Islet precursor cell (in vitro differentiated cells): ENCODE measurements around the gene HNF4A.
"Not testable (repeated sequence)": the region's sequence is repeated elsewhere in the genome, so short reads cannot be mapped to it uniquely, and the experiment has no call there.

Experiments
- DNase-seq: peaks from one replicate; pipeline ENCODE4 v3.0.0-alpha.2; 2018

HNF4A gene

DNA sequence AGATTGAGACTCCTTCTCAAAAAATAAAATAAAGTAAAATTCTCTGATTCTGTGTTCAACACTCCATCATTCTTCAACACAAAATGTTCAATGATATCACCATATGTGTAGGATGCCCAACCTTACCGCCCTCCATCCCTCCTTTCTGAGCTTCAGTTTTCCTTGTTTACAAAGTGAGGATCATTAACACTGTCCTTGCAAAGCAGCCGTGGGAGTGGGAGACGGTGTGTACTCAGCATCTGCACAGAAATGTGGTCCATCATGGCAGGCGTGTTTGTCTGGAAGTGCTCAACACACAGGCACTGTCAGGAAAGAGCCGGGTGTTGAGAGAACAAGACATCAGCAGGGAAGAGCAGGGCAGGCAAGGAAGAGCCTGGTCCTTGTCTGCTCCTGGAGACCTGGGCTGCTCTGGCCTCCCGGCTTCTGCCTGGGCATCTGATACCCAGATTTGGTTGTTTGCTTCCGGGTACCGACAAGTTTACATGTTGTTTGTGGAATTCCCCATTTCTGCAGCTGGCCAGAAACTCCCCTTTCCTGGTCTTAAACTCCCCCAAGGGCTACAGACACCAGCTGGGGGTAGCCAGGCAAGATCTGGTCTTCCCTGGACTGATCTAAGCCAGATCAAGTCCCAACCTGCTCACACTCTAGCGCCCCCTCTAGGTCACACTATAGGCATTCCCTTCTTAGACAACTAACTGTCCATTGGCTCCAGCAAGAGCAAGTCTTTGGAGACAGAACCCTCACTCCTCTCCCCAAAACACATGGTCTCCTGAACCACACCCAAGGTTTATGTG is 93.5 kb downstream of the HNF4A start:
- no peak for DNase-seq

DNA sequence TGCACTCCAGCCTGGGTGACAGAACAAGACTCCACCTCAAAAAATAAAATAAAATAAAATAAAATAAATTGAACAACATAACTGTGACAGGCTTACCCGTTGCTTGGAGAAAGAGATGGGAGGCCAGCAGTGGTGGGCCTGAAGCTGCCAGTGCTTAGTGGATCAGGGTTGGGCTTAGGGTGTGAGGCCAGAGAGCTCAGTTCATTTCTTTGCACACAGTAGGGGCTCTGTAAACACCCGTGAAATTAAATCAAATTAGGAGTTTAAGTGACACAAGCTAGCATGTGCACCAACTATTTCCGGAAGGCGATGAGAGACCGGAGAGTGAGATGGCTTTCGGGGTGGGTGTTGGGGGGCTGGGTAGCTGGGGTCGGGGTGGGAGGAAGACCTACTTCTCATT is 94.4 kb downstream of the HNF4A start:
- no peak for DNase-seq

DNA sequence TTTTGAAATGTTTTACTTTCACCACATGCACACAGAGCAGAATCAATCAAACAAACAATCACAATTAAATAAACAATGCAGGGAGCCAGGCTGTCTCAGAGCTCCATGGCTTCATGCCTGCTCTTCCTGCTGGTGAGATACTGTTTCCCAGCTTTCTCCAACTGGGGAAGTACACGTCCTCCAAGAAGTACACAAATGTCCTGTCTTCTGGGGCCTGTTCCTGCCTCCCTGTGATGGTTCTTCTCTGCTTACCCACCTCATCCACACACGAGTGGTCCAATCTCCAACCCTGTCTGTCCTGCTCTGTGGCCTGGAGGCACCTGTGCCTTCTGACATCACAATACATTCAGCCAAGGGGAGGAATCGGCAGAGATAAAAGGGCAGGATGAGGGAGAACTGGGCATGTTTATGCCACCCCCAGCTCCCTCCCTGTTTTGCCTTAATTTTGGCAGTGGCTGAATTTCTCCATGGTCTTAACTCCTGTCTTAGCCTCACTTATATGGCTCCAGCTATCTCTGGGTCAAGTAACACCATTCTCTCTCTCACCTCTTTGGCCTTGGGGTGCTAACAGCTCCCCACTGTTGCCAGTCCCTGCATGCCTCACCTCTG is 94.9 kb downstream of the HNF4A start:
- DNase-seq = no peak

DNA sequence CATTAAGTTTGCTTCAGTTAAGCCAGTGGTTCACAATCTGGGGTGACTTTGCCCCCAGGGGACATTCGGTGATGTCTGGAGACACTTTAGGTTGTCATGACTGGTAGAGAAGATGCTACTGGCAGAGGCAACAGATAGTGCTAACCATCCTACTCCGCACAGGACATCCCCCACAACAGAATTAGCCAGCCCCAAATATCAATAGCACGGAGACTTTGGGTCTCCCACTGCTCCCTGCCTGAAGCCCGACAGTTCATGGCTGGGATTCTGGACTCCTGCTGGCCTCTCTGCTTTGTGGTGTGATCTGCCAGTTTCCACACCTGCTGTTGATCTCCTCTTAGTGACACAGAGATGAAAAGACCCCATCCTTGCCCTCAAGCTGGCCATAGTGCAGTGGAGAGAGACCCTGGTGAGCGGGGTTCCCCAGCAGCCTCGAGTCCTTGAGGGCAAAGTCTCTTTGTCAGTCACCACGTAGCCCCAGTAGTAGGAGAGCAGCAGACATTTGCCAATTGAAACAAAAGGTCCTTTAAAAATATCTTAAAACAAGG is 95.5 kb downstream of the HNF4A start:
- DNase-seq = no peak

DNA sequence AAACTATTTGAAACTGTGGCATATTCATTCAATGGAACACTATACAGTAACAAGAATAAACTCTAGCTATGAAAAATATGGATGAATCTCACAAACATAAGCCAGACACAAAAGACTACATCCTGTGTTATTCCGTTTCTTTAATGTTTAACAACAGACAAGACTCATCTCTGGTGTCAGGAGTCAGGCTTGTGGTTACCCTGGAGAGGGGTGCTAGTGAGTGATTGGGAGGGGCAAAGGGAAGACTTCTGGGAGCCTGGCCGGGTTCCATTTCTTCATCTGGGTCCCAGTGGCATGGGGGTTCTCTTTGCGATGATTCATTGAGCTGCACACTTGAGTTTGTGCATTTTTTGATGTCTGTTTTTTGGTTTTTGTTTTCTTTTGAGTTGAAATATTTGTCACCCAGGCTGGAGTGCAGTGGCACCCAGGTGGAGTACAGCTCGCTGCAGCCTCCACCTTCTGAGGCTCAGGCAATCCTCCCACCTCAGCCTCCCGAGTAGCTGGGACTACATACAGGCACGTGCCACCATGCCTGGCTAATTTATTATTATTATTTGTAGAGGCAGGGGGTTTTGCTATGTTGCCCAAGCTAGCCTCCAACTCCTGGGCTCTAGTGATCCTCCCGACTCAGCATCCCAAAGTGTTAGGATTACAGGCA is 98.9 kb downstream of the HNF4A start:
- no peak for DNase-seq

DNA sequence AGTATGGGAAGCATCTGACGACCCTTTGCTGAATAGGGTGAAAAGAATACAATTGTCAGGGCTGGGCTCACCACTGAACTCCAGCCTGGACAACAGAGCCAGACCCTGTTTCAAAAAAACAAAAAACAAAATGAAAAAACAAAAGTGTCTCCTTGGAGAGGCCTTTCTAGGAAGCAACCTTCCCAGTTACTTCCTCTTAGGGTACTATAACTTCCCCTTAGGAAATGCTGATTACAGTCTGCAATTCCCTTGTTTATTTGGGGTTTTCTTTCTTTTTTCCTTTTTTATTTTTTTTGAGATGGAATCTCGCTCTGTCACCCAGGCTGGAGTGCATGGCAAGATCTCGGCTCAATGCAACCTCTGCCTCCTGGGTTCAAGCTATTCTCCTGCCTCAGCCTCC is 99.6 kb downstream of the HNF4A start:
- DNase-seq = no peak

DNA sequence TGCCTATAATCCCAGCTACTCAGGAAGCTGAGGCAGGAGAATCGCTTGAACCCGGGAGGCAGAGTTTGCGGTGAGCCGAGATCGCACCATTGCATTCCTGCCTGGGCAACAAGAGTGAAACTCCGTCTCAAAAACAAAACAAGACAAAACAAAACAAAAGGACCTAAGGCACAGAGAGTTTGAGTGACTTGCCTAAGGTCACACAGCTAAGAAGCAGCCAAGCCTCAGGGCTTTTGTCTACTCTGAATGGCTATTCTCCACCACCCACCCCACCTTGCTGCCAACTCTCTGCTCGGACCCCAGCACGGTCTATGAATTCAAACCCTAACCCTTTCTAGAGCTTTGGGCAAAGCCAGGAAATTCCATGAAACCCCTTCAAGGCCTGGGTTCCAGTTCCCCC is 101.1 kb downstream of the HNF4A start:
- no peak for DNase-seq

DNA sequence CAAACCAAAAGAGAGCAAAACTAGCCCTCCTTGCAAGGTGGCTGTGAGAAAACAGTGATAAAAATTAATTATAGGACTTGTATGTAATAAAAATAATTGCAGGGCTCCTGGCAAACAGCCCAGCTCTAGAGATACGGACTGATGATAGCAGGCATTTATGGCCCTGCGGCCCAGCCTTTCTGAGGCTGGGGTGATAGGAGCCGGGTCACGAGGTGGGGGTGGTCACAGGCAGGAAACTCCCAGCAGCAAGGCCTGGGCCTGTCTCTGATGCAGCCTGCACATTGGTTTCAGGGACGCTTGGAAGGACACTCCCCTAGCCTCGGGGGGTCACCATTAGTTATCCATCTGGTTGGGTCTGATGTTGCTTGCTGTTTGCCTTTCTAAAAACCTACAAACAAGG is 101.5 kb downstream of the HNF4A start:
- peak; percentile 63 for DNase-seq

DNA sequence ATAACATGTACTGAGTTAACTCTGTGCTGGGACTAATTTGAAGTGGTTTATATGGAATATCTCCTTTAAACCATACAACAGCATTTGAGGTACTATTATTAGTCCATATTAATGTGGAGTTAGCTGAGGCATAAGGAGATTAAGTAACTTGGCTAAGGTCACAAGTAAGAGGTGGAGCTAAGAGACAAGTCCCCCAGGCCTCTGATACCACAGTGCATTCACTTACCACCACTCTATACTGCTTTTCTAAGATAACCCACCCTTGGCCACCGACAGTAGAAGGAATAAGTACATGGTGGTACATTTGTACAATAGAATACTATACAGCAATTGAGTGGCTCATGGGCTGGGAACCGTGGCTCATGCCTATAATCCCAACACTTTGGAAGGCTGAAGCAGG is 103.8 kb downstream of the HNF4A start:
- DNase-seq = no peak

DNA sequence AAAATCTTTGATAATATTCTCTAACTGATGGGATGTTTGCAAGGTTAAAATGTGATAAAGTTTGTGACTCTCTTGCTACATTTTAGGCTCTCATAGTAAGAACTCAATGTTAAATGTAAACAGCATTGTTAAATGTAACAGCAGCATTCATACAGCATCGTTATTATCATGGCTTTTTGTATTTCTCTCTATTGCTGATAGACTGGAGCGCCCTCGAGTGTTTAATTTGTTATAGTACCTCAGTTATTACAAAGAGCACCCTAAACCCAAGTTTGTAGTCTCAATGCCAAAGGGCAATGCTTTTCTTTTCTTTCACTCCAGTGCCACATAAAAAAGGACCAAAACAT is 105.3 kb downstream of the HNF4A start:
- DNase-seq = no peak

DNA sequence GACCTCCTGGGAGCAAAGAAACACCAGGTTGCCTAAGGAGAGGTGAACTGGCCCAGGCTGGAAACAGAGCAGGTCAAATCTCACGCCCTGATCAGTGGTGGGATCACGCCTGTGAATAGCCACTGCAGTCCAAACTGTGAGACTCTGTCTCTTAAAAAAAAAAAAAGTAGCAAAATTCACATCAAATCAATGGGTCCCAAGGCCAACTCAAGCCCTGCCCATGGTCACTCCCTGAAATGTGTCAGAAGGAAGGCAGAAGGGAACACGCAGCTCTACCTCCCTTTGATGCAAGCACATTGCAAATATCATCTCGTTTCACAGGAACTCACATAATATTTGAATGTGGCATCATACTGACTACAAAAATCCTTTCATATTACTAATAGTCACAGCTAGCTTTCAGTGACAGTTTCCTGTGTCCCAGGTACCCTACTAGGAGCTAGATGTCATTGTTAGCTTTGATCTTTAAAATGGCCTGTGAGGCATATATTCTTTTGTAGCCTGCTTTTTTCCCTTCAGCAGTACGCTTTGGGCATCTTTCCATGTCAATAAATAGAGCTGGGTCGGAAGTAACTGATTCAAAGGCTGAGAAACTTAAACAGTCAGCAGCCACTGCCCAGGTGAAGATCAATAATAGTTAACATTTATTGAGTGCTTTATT is 105.8 kb downstream of the HNF4A start:
- DNase-seq = no peak

DNA sequence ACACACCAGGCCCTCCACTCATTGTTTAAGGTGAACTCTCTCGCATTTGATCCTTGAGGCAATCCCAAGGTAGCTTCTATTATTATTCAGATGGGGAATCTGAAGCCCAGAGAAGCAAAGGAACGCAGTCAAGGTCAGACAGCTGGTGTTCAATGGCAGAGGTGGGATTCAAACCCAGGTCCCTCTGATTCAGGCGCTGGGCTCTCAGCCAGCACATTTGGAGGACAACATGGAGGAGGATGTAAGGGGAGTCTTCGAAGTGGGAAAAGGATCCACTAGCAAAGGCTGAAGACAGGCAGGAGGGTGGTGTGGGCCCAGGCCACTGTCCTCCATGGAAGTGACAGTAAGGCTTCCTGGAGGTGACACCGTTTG is 106.3 kb downstream of the HNF4A start:
- no peak for DNase-seq

DNA sequence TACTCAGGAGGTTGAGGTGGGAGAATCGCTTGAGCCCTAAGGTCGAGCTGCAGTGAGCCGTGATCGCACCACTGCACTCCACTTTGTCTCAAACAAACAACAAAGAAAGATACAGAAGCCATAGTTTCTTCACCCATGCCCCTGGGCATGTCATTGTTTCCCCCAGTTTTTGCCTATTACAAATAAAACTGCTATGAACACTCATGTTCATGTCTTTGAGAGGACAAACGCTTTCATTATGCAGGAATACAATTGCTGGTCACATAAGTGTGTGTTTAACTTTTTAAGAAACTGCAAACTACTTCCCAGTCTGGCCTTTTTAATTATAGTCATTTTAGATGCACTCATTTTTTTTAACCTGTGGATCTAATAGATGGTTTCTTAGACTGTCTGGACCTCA is 108.0 kb downstream of the HNF4A start:
- DNase-seq = no peak

DNA sequence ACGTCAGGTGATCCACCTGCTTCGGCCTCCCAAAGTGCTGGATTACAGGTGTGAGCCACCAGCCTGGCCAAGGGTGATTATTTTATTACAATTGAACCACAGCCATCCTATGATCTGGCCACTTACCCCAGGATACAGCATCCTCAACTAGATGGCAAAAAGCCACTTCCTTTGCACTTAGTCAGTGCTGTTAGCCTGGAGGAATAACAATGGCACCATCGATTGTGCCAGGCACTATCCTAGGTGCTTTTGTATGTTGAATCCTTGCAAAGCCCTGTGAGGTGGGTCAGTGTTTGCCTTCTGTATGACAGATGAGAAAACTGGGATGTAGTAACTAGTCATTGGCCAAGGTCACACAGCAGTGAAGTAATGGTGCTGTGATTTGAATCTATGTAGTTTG is 109.0 kb downstream of the HNF4A start:
- no peak for DNase-seq

DNA sequence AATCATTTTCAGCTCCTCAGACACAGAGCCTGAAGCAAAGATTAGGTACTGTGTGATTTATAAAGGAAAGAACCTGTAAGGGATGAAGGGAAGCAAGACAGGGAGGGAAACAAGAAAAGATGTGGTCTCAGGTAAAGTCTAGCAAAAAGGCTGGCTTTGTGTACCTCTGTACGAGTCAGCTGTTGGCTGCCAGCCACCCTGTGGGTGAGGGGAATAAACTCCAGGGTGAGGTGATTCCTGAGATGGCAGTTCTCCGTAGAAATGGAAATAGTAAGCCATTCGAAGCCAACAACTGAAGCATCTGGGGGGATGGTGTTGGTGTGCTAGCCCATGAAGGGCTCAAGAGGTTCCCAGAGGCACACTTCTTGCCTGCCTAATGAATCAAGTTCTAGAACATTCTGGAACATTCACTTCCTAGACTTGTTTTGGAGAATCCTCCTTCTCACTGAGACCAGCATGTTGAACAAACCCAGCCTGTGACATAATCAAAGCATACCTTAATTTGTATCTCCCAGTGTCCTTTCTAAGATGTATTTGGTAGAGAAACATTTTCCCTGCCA is 109.6 kb downstream of the HNF4A start:
- no peak for DNase-seq

DNA sequence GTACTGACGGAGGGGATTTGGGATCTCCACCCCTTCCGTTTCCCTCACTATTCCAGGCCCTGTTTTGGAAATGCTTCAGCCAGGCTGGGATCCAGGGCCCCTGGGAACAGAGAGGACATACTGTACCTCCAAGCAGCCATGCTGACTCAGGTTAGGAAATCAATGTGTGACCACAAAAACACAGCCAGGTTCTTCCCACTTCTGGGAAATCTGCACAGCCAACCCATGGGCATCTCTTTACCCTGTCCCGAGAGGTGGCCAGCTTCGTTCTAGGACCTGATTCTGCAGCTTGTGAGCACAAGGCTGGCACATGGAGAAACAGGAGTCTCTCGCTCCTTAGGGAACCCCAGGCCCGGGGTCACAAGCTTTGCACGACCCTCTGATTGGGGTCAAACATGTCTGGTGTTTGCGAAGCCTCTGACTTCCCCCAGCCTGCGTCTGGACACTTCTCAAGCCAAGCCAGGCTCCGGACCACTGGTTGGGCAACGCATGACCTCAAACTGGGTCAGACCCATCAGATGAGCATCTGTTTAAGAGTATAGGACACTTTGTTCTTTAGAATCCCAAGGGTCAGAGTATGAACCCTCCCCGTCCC is 111.9 kb downstream of the HNF4A start:
- no peak for DNase-seq

DNA sequence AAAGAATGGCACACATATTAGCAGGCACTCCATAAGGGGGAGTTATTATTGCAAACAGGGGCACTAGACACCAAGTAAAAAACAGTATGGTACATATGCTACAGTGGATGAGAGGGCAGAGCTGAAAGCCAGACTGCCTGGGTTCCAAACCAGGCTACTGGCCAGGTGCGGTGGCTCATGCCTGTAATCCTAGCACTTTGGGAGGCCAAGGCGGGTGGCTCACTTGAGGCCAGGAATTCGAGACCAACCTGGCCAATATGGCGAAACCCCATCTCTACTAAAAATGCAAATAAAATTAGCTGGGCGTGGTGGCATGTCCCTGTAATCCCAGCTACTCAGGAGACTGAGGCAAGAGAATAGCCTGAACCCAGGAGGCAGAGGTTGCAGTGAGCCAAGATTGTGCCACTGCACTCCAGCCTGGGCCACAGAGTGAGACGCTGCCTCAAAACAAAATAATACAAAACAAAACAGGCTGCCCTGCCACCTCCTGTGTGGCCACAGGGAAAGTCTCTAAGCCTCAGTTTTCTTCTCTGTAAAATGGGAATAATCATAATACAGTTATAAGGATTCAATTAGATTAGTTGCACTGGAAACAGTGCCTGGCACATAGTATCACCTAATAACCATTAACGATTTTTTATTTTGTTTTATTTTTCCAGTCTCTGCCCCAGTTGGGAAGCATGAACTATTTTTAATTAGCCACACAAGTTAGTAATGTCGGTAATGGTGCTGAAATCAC is 112.7 kb downstream of the HNF4A start:
- no peak for DNase-seq

DNA sequence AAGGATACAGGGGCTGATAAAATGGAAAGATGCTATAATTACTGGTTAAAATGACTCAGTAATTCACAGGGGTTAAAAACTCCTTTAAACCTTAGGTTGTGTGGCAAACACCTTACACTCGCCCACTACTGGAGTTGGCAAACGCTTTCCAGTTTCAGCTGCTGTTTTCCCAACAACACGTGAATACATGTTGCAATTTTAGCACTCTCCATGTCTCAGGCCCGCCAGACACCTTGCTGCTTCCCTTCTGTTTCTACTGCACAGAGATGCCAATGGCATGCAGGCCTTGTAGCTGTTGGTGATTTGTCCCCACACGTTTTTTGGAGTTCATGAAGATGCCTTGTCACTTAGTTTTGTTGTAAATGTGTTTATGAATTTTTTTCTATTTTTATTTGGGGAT is 114.8 kb downstream of the HNF4A start:
- no peak for DNase-seq

DNA sequence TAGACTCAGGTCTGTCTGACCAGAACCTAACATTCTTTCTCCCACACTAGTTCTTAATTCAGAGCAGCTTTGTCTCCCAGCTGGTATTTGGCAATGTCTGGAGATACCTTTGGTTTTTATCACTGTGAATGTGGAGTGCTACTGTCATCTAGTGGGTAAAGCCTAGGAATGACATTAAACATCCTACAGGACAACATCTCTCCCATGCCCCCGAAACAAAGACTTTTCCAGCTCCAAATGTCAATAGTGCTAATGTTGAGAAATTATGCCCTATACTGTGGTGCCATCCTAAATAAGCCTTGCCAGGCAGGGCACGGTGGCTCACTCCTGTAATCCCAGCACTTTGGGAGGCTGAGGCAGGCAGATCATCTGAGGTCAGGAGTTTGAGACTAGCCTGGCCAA is 116.0 kb downstream of the HNF4A start:
- no peak for DNase-seq

DNA sequence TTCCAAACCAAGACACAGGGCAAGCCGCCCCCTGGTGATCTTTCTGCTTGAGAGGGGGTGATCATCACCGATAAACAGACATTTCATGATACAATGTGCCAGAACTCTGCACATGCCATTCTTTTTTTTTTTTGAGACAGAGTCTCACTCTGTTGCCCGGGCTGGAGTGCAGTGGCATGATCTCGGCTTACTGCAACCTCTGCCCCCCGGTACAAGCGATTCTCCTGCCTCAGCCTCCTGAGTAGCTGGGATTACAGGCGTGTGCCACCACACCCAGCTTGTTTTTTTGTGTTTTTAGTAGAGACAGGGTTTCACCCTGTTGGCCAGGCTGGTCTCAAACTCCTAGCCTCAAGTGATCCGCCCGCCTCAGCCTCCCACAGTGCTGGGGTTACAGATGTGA is 116.8 kb downstream of the HNF4A start:
- DNase-seq = not testable (repeated sequence)

DNA sequence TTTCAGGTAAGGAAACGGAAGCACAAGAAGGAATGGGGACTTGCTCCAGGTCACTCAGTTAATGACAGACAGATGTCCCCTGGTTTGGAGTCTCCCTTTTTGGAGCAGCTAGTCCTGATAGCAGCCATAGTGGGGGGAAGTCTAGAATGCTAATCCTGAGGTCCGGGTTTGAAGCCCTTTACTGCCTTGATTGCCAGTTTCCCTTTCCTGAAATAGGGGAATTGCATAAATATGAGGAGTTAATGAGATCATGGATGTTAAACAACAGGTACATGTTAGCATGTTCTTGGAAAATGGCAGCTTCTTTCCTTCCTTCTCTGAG is 119.8 kb downstream of the HNF4A start:
- DNase-seq = no peak
